Muscle layer of duodenum (tissue), 2 donors: ENCODE data around the gene ABCG5.

Source experiments
- H3K27ac ChIP-seq: one replicate; pipeline ENCODE4 v1.7.0; 2013; ENCODE audit warnings: mild to moderate bottlenecking, low read length
- H3K27me3 ChIP-seq: one replicate; pipeline ENCODE4 v1.7.0; 2013; ENCODE audit warnings: low read depth, mild to moderate bottlenecking, control low read depth, low read length
- H3K36me3 ChIP-seq, 2 donors: one replicate each; pipeline ENCODE4 v1.7.0; 2013; ENCODE audit warnings: low read length in 2 of 2, control low read depth in 1 of 2, mild to moderate bottlenecking in 1 of 2; ENCODE audit not compliant: insufficient read depth in 2 of 2, control insufficient read depth in 1 of 2
- H3K4me1 ChIP-seq, 2 donors: one replicate each; pipeline ENCODE4 v1.7.0; 2013; ENCODE audit warnings: low read length in 2 of 2, mild to moderate bottlenecking in 2 of 2, control low read depth in 1 of 2, moderate library complexity in 1 of 2; ENCODE audit not compliant: insufficient read depth in 2 of 2, control insufficient read depth in 1 of 2
- H3K4me3 ChIP-seq, 2 donors: one replicate each; pipeline ENCODE4 v1.7.0; 2013; ENCODE audit warnings: low read length in 2 of 2, low read depth in 1 of 2, mild to moderate bottlenecking in 1 of 2
- H3K9me3 ChIP-seq, 2 donors: one replicate each; pipeline ENCODE4 v1.7.0; 2013; ENCODE audit warnings: low read length in 2 of 2, control low read depth in 1 of 2, mild to moderate bottlenecking in 1 of 2; ENCODE audit not compliant: control insufficient read depth in 1 of 2
- donor health status: healthy.

The ABCG5 gene

DNA sequence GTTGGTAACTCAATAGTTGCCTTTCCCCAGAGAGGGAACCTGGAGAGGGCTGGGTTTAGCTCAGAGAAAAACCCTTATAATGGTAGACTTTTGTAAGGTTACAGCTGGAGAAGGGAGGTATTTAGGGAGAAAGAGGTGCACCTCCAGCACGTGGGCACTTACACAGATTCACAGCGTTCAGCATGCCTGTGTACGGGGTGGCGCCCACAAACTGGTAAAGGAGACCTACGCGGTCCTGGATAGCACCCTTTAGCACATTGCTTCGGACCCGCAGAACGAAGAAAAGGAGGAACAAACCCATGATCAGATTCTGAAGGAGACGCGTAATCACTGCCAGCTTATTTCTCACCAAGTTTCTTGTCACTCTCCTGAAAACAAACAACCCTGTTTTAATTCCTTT lies 14.9 kb downstream of the ABCG5 start:
- Histone ChIP-seq H3K4me1 (no peaks in the 10 kb centered on the region), H3K9me3 (no peaks in the 10 kb centered on the region), H3K27ac (no peak overlapping the region), H3K27me3 (no peaks in the 10 kb centered on the region), H3K4me3 (no peak overlapping the region), H3K36me3 (no peaks in the 10 kb centered on the region)

DNA sequence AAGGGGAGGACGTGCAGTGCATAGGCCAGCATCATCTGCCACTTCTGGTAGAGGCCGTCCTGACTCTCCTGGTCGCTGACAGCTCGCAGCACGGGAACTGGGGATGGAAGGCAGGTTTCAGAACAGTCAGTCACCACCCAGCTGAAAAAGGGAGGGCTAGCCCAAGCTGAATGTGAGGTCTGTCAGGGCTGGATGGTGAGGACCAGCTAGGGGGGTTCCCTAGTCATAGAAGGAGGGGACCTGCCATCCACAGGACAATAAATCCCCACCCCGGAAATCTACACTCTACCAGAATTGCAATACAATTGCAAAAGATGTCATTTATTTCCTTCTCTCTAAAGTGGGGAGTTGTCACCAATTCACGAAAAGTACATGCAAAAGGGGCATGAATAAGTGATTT lies 15.8 kb downstream of the ABCG5 start:
- Histone ChIP-seq H3K27me3 (no peaks in the 10 kb centered on the region), H3K9me3 (no peaks in the 10 kb centered on the region), H3K4me1 (no peaks in the 10 kb centered on the region), H3K27ac (no peak overlapping the region), H3K4me3 (no peak overlapping the region), H3K36me3 (no peaks in the 10 kb centered on the region)

DNA sequence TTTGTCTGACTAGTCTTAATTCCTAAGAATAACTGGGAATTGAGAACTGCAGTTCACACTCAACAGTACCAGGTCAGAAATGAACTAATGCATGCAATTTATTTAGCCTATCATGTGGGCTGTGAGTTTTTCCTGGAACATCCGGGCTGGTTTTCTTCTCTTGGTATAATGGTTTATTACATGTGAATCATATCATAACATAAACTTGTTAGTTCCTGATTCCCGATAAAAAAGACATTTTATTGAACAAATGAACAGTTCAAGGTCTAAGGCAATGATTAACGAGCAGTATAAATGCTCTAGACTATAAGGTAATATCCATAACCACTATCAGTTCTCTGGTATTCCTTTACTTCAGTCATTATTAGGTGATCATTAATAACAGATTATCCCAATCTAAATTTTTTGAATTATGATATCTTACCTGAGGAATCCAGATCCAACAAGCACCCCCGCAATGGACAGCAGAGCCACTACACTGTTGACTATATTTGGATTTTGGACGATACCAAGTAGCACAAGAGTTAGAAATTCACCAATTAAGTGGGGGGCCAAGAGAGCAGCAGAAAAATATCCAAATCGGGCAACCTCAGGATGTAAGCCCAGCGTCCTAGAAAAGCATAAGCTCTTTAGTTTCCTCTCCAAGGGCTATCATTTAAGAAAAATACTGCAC lies 19.0 kb downstream of the ABCG5 start:
- Histone ChIP-seq H3K27me3 (no peaks in the 10 kb centered on the region), H3K4me3 (no peak overlapping the region), H3K27ac (peak overlapping the region; percentile 19), H3K9me3 (no peaks in the 10 kb centered on the region), H3K4me1 (no peaks in the 10 kb centered on the region), H3K36me3 (no peaks in the 10 kb centered on the region)

DNA sequence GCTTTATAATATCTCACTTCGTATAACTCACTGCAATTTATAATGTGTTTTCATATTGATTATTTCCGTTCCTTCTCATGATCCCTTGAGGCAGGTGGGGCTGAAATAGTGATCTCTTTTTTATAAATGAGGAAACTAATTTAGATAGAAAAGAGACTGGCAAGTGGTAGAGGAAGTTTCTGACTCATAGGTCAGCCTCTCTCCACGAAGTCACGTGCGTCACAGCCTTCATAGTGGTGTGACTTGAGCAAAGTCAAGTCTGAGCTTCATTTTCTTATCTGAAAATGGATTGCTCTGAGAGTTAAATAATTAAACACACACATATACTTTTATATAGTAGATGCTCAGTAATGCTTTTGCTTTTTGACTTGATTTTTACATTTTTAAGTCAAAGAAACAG lies 19.9 kb downstream of the ABCG5 start:
- Histone ChIP-seq H3K4me3 (no peak overlapping the region), H3K27ac (peak overlapping the region; percentile 19), H3K4me1 (no peaks in the 10 kb centered on the region)

DNA sequence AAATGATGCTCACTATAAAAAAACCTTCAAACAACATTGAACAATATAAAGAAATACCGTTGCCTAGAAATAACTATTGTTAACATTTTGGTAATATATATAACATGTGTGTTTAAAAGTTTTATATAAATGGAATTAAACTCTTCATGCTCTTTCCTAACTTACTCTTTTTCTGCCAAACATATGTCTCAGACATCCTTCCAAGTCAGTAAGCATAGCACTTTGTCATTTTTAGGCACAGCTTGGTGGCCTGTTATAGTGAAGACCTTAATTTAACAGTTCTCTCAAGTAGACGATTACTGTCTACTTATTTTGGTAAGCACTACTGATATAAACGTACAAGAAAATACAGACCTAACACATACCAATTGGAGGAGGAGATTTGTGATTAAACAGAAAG lies 23.9 kb downstream of the ABCG5 start:
- peaks cover 13 to 20% of the 10 kb centered on the region in 2 donors for H3K36me3 ChIP-seq

More for the DNA sequence above, 19.9 kb downstream of the ABCG5 start:
- H3K9me3 ChIP-seq: no peaks in the 10 kb centered on the region
- no peaks in the 10 kb centered on the region for H3K27me3 ChIP-seq
- H3K36me3 ChIP-seq: no peaks in the 10 kb centered on the region

DNA sequence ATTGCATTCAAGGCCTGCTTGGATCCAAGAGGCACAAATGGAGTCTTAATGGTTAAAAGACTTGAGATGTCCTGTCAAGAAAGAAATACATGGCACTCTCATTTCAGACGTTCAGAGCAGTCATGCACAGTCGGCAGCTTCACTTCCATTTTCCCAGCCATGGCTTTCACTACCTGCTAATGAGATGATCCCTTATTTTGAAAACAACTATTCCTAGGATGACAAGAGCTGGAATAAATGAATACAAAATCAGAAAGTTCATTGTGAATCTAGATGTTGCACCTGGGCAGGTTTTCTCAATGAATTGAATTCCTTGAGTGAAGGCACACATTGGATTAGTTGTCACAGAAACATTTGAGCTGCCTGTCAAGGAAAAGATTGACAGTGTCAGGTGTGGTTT lies 25.7 kb downstream of the ABCG5 start:
- Histone ChIP-seq H3K9me3 (no peaks in the 10 kb centered on the region), H3K4me3 (no peak overlapping the region), H3K27ac (no peak overlapping the region), H3K36me3 (peaks cover 13 to 27% of the 10 kb centered on the region in 2 donors), H3K27me3 (no peaks in the 10 kb centered on the region), H3K4me1 (no peaks in the 10 kb centered on the region)

More for the DNA sequence above, 23.9 kb downstream of the ABCG5 start:
- Histone ChIP-seq H3K27ac (no peak overlapping the region), H3K27me3 (no peaks in the 10 kb centered on the region), H3K4me3 (no peak overlapping the region), H3K9me3 (no peaks in the 10 kb centered on the region), H3K4me1 (no peaks in the 10 kb centered on the region)

DNA sequence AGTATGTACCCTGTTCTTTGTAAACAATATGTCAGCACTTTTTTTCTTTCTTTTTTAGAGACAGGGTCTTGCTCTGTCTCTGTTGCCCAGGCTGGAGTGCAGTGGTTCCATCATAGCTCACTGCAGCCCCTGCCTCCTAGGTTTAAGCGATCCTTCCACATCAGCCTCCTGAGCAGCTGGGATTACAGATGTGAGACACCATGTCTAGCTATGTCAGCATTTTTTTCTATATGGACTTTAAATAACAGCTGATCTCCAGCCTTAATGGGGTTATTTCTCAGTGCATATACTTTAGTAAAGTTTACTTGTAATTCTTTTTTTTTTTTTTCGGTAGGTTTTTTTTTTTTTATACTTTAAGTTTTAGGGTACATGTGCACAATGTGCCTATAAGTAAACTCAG lies 26.6 kb downstream of the ABCG5 start:
- Histone ChIP-seq H3K4me3 (no peak overlapping the region), H3K27me3 (no peaks in the 10 kb centered on the region), H3K36me3 (peaks cover 13 to 27% of the 10 kb centered on the region in 2 donors), H3K9me3 (no peaks in the 10 kb centered on the region), H3K4me1 (no peaks in the 10 kb centered on the region), H3K27ac (no peak overlapping the region)

DNA sequence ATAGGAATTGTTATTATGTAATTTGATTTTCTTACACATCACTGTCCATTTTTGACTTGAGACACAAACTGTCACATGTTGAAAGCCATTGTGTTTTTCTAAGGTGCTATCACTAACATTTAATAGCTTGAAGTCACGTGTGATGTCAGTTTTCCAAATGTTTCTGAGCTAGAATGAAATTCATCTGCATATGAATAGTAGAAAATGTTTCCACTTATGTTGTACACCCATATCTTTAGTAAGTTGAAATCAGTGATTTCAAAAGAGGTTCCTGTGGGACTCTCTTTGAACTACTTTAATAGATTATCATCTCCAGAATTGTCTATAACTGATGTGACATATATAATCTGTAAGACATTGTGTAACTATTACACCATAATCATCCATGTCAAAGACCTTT lies 27.8 kb downstream of the ABCG5 start:
- Histone ChIP-seq H3K27me3 (no peaks in the 10 kb centered on the region), H3K9me3 (no peaks in the 10 kb centered on the region), H3K4me1 (no peaks in the 10 kb centered on the region), H3K4me3 (no peak overlapping the region), H3K36me3 (peaks cover 13 to 35% of the 10 kb centered on the region in 2 donors), H3K27ac (no peak overlapping the region)

DNA sequence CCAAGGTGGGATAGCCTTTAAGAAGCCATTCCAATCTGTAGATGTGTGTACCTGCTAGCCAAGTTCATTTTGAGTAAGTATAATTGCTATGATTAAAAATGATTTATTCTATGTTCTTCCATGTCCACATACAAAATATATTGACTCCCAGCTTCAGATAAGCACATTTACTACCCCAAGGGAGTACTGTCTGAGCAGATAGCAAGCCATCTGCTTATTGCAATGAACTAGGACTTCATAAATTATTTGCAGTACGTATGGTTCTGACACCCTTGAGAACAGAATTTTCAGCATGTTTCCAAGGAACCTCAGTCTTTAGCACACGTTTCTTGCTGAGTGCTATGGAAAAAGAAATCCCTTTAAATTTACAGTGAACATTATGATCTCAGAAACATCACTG lies 28.2 kb downstream of the ABCG5 start:
- Histone ChIP-seq H3K4me1 (no peaks in the 10 kb centered on the region), H3K4me3 (no peak overlapping the region), H3K27me3 (no peaks in the 10 kb centered on the region), H3K36me3 (peaks cover 13 to 40% of the 10 kb centered on the region in 2 donors), H3K27ac (no peak overlapping the region), H3K9me3 (no peaks in the 10 kb centered on the region)

DNA sequence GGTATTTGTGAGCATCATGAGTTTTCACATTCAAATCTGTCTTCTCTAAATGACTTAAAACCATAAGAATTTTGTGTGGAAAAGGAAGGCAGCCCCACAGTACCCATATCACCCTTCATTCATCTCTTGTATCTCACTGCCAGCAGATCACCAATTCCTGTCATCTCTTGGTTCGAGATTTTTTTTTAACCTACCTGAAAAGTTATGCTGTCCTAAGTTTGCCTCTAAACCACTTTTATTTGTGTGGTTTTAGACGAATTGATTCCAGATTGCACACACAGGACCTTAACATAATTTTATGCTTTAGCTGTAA lies 32.0 kb downstream of the ABCG5 start:
- H3K27ac ChIP-seq: no peak overlapping the region
- no peaks in the 10 kb centered on the region for H3K4me1 ChIP-seq
- no peaks in the 10 kb centered on the region for H3K9me3 ChIP-seq
- H3K36me3 ChIP-seq: peaks cover 17 to 36% of the 10 kb centered on the region in 2 donors
- H3K4me3 ChIP-seq: no peak overlapping the region
- no peaks in the 10 kb centered on the region for H3K27me3 ChIP-seq

DNA sequence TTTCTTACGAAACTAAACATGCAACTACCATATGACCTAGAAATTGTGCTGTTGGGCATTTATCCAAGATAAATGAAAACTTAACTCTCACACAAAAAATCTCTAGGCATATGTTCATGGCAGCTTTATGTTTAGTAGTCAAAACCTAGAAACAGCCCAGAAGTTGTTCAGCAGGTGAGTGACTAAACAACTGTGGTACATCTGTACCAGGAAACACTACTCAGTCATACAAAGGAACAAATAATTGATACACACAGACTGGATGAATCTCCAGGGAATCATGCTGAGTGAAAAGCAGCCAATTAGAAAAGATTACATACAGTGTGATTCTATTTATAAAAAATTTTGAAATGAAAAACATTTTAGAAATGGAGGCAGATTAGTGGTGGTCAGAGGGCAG lies 35.5 kb downstream of the ABCG5 start:
- Histone ChIP-seq H3K27ac (no peak overlapping the region), H3K4me1 (no peaks in the 10 kb centered on the region), H3K4me3 (no peak overlapping the region), H3K9me3 (no peaks in the 10 kb centered on the region), H3K27me3 (no peaks in the 10 kb centered on the region), H3K36me3 (peaks cover 6 to 17% of the 10 kb centered on the region in 2 donors)

DNA sequence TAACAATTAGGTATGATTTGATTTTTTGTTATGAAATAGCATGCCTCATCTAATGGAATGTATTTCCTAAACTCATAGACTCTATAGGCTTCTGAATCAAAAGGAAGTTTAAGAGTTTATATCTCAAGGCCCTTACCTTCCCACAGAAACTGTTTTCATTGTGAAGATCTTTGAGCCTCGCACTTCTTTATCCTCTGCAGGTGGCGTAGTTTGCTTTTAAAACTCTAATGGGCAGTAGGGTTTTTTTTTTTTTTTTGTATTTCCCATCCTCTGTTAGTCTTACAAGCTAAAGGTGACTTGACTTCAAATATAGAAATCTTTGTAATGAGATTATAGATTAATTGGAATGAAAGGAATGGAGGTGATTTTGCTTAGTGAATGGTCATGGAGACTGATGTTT lies 36.5 kb downstream of the ABCG5 start:
- Histone ChIP-seq H3K9me3 (no peaks in the 10 kb centered on the region), H3K27me3 (no peaks in the 10 kb centered on the region), H3K4me3 (no peak overlapping the region), H3K4me1 (no peaks in the 10 kb centered on the region), H3K36me3 (peaks cover 6 to 22% of the 10 kb centered on the region in 2 donors), H3K27ac (no peak overlapping the region)
